Measurements from ENCODE around the gene ARHGAP11A.

DNA sequence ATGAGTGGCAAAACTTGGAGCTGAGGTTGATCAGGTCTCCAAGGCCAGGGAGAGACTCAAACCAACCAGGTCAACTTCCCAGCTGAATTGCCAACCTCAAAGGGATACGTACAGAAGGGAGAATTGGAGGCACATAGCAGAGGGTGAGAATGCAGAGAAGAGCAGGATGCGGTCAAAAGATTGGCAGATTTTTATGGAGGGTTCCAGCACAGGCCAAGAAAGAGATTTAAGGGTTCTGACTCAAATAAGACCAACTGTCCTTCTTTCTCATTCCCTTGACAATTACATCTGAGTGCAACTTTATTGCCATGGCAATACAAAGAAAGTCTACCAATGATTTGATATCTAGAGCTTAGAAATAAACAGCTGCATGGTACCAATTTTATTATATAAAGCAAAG is 59.4 kb downstream of the ARHGAP11A start:
- TF ChIP-seq CTCF (IDR thresholded peaks at IDR 0.05; ENCODE audit: borderline replicate concordance, extremely low read depth, low read length, poor library complexity, severe bottlenecking) (no peak), EZH2 (IDR thresholded peaks at IDR 0.05; ENCODE audit: borderline replicate concordance, low read depth, low read length, severe bottlenecking) (no peak)

All from DND-41 (cell line).